Trophoblast cell (in vitro differentiated cells and primary cell): ENCODE measurements around the gene METTL1.
A peak's percentile ranks its signal among the peaks of the same experiment; 100 is the strongest.

Experiments
- DNase-seq, 2 donors: peaks; one replicate each; pipeline ENCODE4 v3.0.0-alpha.2; 2016
- H2AFZ ChIP-seq: 2 replicates; pipeline ENCODE4 v1.6.1; 2013; ENCODE audit warnings: low read length, moderate library complexity, mild to moderate bottlenecking; ENCODE audit not compliant: insufficient read depth, poor library complexity
- H2AK5ac ChIP-seq: 2 replicates; pipeline ENCODE4 v1.6.1; 2013; ENCODE audit warnings: mild to moderate bottlenecking, low read length
- H2BK120ac ChIP-seq: 2 replicates; pipeline ENCODE4 v1.6.1; 2013; ENCODE audit warnings: low read length, mild to moderate bottlenecking, moderate library complexity; ENCODE audit not compliant: insufficient read depth, poor library complexity
- H2BK12ac ChIP-seq: 2 replicates; pipeline ENCODE4 v1.6.1; 2013; ENCODE audit warnings: mild to moderate bottlenecking, low read length, moderate library complexity
- H2BK5ac ChIP-seq: 2 replicates; pipeline ENCODE4 v1.6.1; 2013; ENCODE audit warnings: low read length, low read depth, moderate library complexity, mild to moderate bottlenecking; ENCODE audit not compliant: poor library complexity
- H3K14ac ChIP-seq: 2 replicates; pipeline ENCODE4 v1.6.1; 2013; ENCODE audit warnings: mild to moderate bottlenecking, low read length
- H3K18ac ChIP-seq: 2 replicates; pipeline ENCODE4 v1.6.1; 2013; ENCODE audit warnings: mild to moderate bottlenecking, low read length
- H3K23ac ChIP-seq: 2 replicates; pipeline ENCODE4 v1.6.1; 2013; ENCODE audit warnings: low read length
- H3K27ac ChIP-seq: 2 replicates; pipeline ENCODE4 v1.5.1; 2013; ENCODE audit warnings: low read depth, mild to moderate bottlenecking, inconsistent platforms, low read length, moderate library complexity
- H3K27me3 ChIP-seq: 2 replicates; pipeline ENCODE4 v1.6.1; 2013; ENCODE audit warnings: inconsistent platforms, mild to moderate bottlenecking, low read length, moderate library complexity; ENCODE audit not compliant: insufficient read depth
- H3K36me3 ChIP-seq, 2 experiments: 1 replicate in 1 of 2; 2 replicates in 1 of 2; pipeline ENCODE4 v1.6.1; 2013; ENCODE audit warnings: low read length in 2 of 2, mild to moderate bottlenecking in 2 of 2, moderate library complexity in 1 of 2; ENCODE audit not compliant: insufficient read depth in 2 of 2, control insufficient read depth in 1 of 2
- H3K4ac ChIP-seq: 2 replicates; pipeline ENCODE4 v1.6.1; 2013; ENCODE audit warnings: low read depth, mild to moderate bottlenecking, low read length, moderate library complexity
- H3K4me1 ChIP-seq, 2 experiments: 1 replicate in 1 of 2; 2 replicates in 1 of 2; pipeline ENCODE4 v1.6.1; 2013; ENCODE audit warnings: low read length in 2 of 2, mild to moderate bottlenecking in 2 of 2, moderate library complexity in 1 of 2; ENCODE audit not compliant: insufficient read depth in 2 of 2, control insufficient read depth in 1 of 2
- H3K4me2 ChIP-seq: 2 replicates; pipeline ENCODE4 v1.6.1; 2013; ENCODE audit warnings: inconsistent platforms, mild to moderate bottlenecking, low read length, moderate library complexity
- H3K4me3 ChIP-seq: 2 replicates; pipeline ENCODE4 v1.5.1; 2013; ENCODE audit warnings: mild to moderate bottlenecking, low read depth, low read length, inconsistent platforms
- H3K79me1 ChIP-seq: one replicate; pipeline ENCODE4 v1.6.1; 2013; ENCODE audit warnings: low read length
- H3K79me2 ChIP-seq: 2 replicates; pipeline ENCODE4 v1.6.1; 2013; ENCODE audit warnings: low read length, mild to moderate bottlenecking; ENCODE audit not compliant: control insufficient read depth, insufficient read depth, poor library complexity
- H3K9ac ChIP-seq: 2 replicates; pipeline ENCODE4 v1.6.1; 2013; ENCODE audit warnings: mild to moderate bottlenecking, low read length
- H3K9me3 ChIP-seq: 2 replicates; pipeline ENCODE4 v1.6.1; 2013; ENCODE audit warnings: low read depth, mild to moderate bottlenecking, control low read depth, inconsistent platforms, low read length; ENCODE audit not compliant: insufficient read depth
- H4K12ac ChIP-seq: 2 replicates; pipeline ENCODE4 v1.6.1; 2013; ENCODE audit warnings: low read depth, mild to moderate bottlenecking, low read length, moderate library complexity
- H4K8ac ChIP-seq: 2 replicates; pipeline ENCODE4 v1.6.1; 2013; ENCODE audit warnings: low read depth, mild to moderate bottlenecking, low read length, moderate library complexity
- H4K91ac ChIP-seq: one replicate; pipeline ENCODE4 v1.6.1; 2013; ENCODE audit warnings: low read depth, mild to moderate bottlenecking, low read length, moderate library complexity
- WGBS: extraction: QIAGEN DNeasy Blood & Tissue Kit; methylation state at CpG from one replicate; pipeline ENCODE4 v1.1.7; 2013; ENCODE audit warnings: missing lambda C conversion rate; ENCODE audit not compliant: insufficient read length, insufficient coverage; ENCODE audit errors: extremely low coverage; 5-methylcytosine and 5-hydroxymethylcytosine counted together

Gene METTL1

DNA sequence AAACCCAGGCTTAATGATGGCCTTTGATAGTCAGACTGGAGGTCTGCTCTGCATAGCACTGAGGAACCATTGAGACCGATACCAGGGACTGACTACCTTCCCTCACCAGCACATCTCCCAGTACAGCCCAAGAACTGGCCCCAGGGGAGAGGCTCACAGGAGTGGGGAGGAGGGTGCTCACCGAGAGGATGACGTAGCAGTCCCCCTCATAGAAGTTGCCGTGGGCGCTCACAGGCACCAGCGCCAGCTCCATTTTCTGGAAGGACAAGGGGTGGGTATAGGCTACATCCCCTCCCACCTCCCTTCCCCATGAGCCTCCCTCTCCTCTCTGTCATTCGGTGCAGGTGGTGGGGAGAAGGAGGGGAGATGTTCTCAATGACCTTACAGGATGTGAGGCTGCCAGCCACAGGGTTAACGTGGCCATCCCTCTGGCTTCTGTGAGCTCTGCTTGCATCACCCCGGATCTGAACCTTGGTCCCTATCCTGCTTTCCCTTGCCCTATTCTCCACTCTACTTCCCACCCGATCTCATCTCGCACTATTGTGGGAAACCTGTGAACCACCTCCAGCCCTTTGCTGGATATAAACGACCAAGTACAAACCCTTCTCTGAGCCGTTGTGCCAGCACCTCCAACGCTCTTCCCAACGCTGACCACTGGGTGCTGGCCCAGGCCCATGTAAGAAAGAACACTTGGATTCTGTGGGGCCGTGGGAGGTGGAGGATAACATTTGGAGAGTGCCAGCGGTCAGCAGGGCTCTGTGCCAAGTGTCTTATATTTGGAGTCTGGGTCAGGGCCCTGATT, 42.3 kb upstream of the METTL1 start:
- H3K9me3 ChIP-seq = no peaks in the 10 kb centered on the region
- no peaks in the 10 kb centered on the region for H3K79me2 ChIP-seq
- H2AK5ac ChIP-seq = no peak overlapping the region
- H2AFZ ChIP-seq = no peak overlapping the region
- no peak overlapping the region for H4K8ac ChIP-seq
- H3K23ac ChIP-seq = no peak overlapping the region
- H3K4me2 ChIP-seq = no peak overlapping the region
- H3K4me3 ChIP-seq = no peak overlapping the region
- H3K18ac ChIP-seq = no peak overlapping the region
- no peak overlapping the region for H2BK12ac ChIP-seq
- H3K14ac ChIP-seq = no peak overlapping the region
- H4K12ac ChIP-seq = no peak overlapping the region
- no peaks in the 10 kb centered on the region for H3K79me1 ChIP-seq
- no CpG with 5 or more reads among the region's 17 CpGs for WGBS
- no peak overlapping the region for H2BK120ac ChIP-seq
- no peak overlapping the region for H2BK5ac ChIP-seq
- no peak overlapping the region for H3K4ac ChIP-seq
- no peak for DNase-seq
- H3K9ac ChIP-seq = no peak overlapping the region
- H4K91ac ChIP-seq = no peak overlapping the region
- H3K27me3 ChIP-seq = no peaks in the 10 kb centered on the region
- H3K36me3 ChIP-seq = peaks cover 0 to 6% of the 10 kb centered on the region in 2 experiments
- no peaks in the 10 kb centered on the region for H3K4me1 ChIP-seq
- H3K27ac ChIP-seq = no peak overlapping the region

DNA sequence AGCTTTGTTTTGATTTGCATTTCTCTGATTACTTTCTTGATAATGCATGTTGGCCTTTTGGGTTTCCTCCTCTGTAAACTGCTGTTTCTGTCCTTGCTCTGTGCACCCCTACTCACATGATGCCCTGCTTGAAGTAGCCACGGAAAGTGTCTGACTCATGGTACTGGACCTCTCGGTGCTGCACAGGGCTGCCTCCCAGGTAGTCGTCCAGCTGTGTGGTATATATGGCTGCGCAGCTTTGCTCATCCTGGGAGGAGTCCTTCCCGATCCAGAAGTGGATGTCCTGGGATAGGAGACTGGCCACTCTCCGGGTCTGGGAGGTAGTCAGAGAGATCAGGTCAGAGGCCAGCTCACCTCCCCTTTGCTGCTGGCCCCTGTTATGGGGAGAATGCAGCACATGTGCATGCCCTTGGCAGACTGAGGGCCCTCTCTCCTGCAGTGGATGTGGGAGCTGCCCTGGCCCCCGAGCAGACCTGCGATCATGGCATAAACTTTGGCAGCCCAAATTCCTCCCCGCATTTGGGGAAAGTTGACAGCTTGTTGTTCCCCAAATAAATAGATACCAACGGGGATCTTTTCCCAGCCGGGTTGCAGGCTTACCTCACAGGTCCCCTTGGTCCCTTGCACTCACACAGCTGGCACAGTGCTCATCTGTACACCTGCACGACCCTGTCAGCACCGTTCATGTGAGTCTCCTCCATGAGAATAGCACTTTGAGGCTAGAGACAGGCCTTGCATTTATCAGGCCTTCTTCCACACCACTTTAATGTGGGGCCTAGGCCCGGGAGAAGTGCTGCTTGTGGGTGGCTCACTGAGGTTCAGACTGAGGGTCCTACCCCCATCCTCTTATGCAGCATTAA, 41.4 kb upstream of the METTL1 start:
- Histone ChIP-seq H2BK12ac (no peak overlapping the region), H3K4me1 (no peaks in the 10 kb centered on the region)
- WGBS = no CpG with 5 or more reads among the region's 14 CpGs

DNA sequence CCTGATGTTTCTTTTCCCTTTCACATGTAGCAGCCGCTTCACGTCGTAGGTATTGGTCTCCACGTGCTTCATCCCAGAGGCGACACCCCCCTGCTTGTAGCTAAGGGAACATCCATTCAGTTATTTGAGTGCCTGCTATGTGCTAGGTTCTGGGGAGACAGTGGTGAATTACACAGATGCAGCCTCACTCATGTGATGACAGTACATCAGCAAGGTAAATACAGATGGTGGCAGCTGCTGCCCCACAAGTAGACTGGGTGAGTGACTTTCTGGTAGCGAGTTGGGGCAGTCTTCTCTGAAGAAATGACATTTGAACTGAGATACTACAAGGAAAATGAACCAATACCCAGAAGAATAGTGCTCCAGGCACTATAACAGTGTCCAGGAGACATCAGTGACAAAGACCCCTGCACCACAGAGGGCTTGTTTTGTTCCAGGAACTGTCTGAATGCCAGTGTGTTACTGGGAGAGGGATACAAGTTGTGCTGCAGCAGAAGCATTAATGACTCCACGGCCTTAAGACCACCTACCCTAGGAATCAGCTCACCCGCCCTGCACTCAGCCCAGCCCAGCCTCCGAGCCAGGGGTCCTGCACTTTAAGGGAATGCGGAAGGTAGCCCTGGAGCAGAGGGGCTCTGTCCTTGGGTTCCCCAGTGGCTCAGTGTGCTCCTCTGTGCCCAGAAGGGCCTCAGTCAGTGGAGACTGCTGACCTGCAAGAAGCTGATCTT, 39.3 kb upstream of the METTL1 start:
- no peaks in the 10 kb centered on the region for H3K9me3 ChIP-seq
- H2BK5ac ChIP-seq = no peak overlapping the region
- no peak overlapping the region for H2BK12ac ChIP-seq
- no peak overlapping the region for H2BK120ac ChIP-seq
- H4K12ac ChIP-seq = no peak overlapping the region
- no peak overlapping the region for H4K91ac ChIP-seq
- H3K27ac ChIP-seq = no peak overlapping the region
- no peaks in the 10 kb centered on the region for H3K79me2 ChIP-seq
- H3K4me2 ChIP-seq = no peak overlapping the region
- no peak overlapping the region for H3K4ac ChIP-seq
- H3K23ac ChIP-seq = no peak overlapping the region
- no peak overlapping the region for H2AFZ ChIP-seq
- no peaks in the 10 kb centered on the region for H3K4me1 ChIP-seq
- H2AK5ac ChIP-seq = no peak overlapping the region
- no peak overlapping the region for H4K8ac ChIP-seq
- H3K18ac ChIP-seq = no peak overlapping the region
- DNase-seq = no peak
- no CpG with 5 or more reads among the region's 10 CpGs for WGBS
- H3K14ac ChIP-seq = no peak overlapping the region
- H3K36me3 ChIP-seq = peaks cover 0 to 12% of the 10 kb centered on the region in 2 experiments
- H3K27me3 ChIP-seq = no peaks in the 10 kb centered on the region
- no peak overlapping the region for H3K9ac ChIP-seq
- H3K79me1 ChIP-seq = no peaks in the 10 kb centered on the region
- H3K4me3 ChIP-seq = no peak overlapping the region

More for the DNA sequence above, 41.4 kb upstream of the METTL1 start:
- Histone ChIP-seq H2BK120ac (no peak overlapping the region), H3K4me2 (no peak overlapping the region), H3K18ac (no peak overlapping the region), H3K79me2 (no peaks in the 10 kb centered on the region), H3K79me1 (no peaks in the 10 kb centered on the region), H2BK5ac (no peak overlapping the region), H4K12ac (no peak overlapping the region), H3K4me3 (peak overlapping the region; percentile 1), H3K23ac (no peak overlapping the region), H3K27me3 (no peaks in the 10 kb centered on the region), H3K27ac (no peak overlapping the region), H3K9ac (no peak overlapping the region), H2AK5ac (no peak overlapping the region), H3K14ac (no peak overlapping the region), H3K36me3 (peaks cover 0 to 6% of the 10 kb centered on the region in 2 experiments), H2AFZ (no peak overlapping the region), H4K91ac (no peak overlapping the region), H3K9me3 (no peaks in the 10 kb centered on the region), H3K4ac (no peak overlapping the region), H4K8ac (no peak overlapping the region)
- no peak for DNase-seq

DNA sequence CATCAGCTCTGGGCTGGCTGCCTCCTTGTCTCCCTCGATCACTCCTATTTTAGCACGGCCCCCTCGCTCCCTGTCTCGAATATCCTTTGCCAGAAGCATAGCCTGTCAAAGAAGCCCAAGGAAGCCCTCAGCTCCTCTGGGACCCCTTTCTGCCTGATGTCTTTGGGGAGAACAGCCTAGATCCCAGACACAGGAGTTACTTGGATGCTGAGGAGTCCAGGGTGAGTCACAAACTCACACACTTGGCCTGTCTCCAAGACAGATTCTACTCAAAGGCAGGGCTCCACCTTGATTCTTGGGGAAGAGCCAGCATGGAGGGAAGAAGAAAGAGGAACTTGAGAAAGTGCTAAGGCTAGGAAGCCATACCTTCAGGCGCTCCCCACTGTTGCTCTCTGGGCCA, 38.5 kb upstream of the METTL1 start:
- Histone ChIP-seq H4K91ac (no peak overlapping the region), H3K27ac (no peak overlapping the region), H2AFZ (no peak overlapping the region), H3K4me3 (no peak overlapping the region), H3K4me1 (no peaks in the 10 kb centered on the region), H2BK12ac (no peak overlapping the region), H3K79me2 (no peaks in the 10 kb centered on the region), H3K23ac (no peak overlapping the region), H3K18ac (no peak overlapping the region), H3K79me1 (no peaks in the 10 kb centered on the region), H3K4me2 (no peak overlapping the region), H2AK5ac (no peak overlapping the region), H3K9me3 (no peaks in the 10 kb centered on the region), H3K9ac (no peak overlapping the region), H3K14ac (no peak overlapping the region), H2BK120ac (no peak overlapping the region), H4K12ac (no peak overlapping the region), H3K4ac (no peak overlapping the region), H3K27me3 (no peaks in the 10 kb centered on the region), H2BK5ac (no peak overlapping the region), H4K8ac (no peak overlapping the region), H3K36me3 (peaks cover 0 to 13% of the 10 kb centered on the region in 2 experiments)
- WGBS = no CpG with 5 or more reads among the region's 5 CpGs
- DNase-seq = no peak
